SH-SY5Y (cell line): ENCODE measurements around the gene PKP3.

Experiments
- GATA2 ChIP-seq: IDR thresholded peaks from 2 replicates; pipeline ENCODE4 v1.6.1; 2011; ENCODE audit warnings: mild to moderate bottlenecking, low read depth, low read length
- GATA3 ChIP-seq: IDR thresholded peaks from 2 replicates; pipeline ENCODE4 v1.6.1; 2011; ENCODE audit warnings: low read depth, mild to moderate bottlenecking, low read length, moderate library complexity

DNA sequence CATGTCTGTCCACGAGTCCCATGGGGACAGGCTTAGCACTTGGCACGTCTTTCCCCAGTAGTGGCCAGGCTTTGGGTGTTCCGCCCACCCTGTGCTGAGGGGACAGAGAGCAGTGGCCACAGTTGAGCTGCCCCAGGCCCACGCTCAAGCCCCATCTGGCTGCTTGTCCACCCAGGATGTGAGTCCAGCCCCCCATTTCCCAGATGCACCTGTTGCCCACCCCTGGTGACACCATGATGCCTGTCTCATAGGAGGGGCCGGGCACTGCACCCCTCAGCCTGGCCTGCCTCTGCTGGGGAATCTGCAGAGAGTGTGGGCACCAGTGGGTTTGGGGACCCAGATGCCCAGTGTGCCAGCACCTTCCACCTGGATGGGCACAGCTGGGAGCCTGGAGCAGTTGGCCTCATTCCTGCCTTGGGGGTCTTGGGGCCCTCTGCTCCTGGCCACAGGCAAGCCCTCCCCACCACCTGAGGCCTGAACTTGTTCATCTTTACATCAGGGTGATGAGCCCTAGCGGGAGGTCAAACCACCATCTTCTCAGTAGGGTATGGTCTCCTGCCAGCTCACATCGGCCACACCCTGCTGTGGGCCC, 15.1 kb downstream of the PKP3 start:
- no peak for TF ChIP-seq GATA3
- no peak for TF ChIP-seq GATA2
